GM18526 (cell line): ENCODE results near the gene CNTNAP2.

Experiments
- POLR2A ChIP-seq: IDR thresholded peaks from 3 replicates; pipeline ENCODE4 v1.6.1; 2011; ENCODE audit not compliant: insufficient read length; ENCODE audit errors: extremely low read depth

CNTNAP2 gene

GRCh38 chr7:146875237-146875785 is 758.7 kb downstream of the CNTNAP2 start:
- TF ChIP-seq POLR2A, result no peak

DNA sequence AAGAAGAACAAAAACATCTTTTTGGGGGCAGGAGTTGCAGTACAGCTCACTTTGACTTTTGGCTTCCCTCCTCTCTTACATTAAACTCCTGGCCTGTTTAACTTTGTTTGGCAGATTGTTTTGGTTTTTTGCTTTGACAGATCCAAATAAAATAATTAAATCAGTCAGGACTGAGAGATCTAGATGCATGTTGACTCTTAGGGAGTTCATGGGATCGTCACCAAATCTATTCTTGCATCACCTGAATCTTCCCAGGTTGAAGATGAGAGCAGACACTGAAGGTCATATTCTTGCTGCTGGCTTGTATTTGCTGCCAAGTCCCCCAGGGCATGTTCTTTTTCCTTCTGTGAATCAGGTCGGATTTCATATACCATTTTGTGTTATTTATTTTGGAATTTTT is 759.4 kb downstream of the CNTNAP2 start:
- no peak for TF ChIP-seq POLR2A

- TF ChIP-seq POLR2A, result no peak
These were observed 759.8 kb downstream of the CNTNAP2 start for GRCh38 chr7:146876411-146876810.

DNA sequence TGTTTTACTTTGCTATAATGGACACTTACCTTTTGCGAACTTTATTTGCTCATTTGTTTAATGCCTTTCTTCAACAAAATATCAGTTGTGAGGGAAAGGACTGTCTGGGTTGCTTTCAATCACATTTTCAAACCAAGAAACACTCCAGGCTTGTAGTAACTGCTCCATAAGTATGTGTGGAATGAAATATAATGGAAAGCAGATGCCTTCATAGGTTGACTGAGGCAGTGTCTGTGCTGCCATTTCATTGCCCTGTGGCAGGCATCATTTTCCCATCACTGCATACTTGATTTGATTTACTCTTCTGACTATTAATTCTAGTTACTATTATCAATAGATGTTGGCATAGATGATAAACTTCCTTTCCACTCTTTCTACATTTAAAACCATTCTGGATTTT is 762.3 kb downstream of the CNTNAP2 start:
- no peak for TF ChIP-seq POLR2A

DNA sequence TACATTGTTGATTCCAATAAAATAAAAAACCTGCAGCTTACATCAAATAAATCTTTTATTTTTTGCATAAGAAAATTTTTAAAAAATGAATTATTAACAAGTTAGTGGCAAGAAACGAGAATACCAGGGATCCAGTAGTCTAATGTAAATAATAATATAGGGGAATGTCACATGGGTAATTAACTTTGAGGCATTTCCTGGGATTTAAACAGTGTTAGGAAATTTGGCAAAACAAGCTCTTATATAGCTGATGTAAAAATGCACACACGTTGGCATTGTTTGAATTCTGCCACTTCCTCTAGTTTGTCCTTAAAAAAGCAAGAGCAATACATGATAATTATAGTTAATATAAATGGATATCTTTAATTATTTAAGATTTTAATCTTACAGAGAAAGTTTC is 768.6 kb downstream of the CNTNAP2 start:
- no peak for TF ChIP-seq POLR2A

- no peak for TF ChIP-seq POLR2A
These were observed 773.4 kb downstream of the CNTNAP2 start for GRCh38 chr7:146889806-146890555.

DNA sequence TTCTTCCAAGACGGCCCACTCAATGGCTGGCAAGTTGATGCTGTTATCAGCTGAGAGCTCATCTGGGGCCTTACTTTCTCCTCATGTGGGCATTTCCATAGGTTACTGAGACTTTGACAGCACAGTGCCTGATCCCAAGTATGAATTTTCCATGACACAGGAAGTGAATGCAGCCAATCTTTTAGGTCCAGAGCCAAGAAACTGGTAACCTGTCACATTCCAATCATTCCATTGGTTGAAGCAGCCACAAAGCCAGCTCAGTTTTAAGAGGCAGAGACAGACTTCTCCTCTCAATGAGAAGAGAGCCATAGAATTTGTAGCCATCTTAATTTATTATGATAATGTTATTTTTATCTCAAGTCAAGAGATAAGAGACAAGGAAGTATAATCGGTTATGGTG is 775.5 kb downstream of the CNTNAP2 start:
- TF ChIP-seq POLR2A, result no peak

- TF ChIP-seq POLR2A, result no peak
These were observed 778.3 kb downstream of the CNTNAP2 start for GRCh38 chr7:146894927-146895326.

GRCh38 chr7:146902266-146902665 is 785.7 kb downstream of the CNTNAP2 start:
- no peak for TF ChIP-seq POLR2A

DNA sequence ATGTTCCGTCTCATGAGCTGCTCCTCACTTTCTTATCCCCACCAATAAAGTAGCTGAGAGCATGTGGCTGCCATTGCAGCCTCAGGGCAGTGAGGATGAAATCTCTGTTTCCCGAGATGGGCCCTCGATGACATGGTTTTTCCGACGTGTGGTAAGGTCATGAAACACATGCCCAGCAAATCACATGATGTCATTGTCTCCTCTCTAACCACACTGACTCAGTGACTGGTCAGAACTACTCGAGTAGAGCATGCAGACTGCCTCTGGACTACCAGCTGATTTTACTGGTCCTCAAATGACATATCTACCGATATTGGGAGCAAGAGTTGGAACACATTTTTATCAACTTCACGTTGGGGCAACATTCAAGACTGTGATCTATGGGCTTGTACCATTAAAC is 786.1 kb downstream of the CNTNAP2 start:
- TF ChIP-seq POLR2A, result no peak

GRCh38 chr7:146922782-146923181 is 806.2 kb downstream of the CNTNAP2 start:
- no peak for TF ChIP-seq POLR2A

- no peak for TF ChIP-seq POLR2A
These were observed 810.2 kb downstream of the CNTNAP2 start for GRCh38 chr7:146926841-146927240.

GRCh38 chr7:146937836-146938235 is 821.2 kb downstream of the CNTNAP2 start:
- TF ChIP-seq POLR2A, result no peak

GRCh38 chr7:146943483-146943882 is 826.9 kb downstream of the CNTNAP2 start:
- TF ChIP-seq POLR2A, result no peak

DNA sequence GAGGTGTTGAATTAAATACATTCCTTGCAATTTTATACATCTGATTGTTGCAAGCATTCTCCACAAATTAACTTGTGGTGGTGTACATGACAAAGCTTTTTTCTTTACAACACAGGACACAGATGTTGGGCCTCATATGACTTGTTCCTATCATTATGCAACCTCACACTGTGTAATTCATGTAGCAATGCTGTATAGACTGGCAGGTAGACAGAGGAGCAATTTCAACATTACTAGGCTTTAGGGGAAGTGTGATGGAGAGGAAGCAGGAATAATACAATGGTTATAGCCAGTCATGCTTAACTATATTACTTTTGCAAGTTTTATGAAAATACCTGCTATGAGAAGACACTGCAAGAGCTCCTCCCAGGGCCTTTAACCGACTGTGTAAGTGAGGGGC is 832.1 kb downstream of the CNTNAP2 start:
- no peak for TF ChIP-seq POLR2A

DNA sequence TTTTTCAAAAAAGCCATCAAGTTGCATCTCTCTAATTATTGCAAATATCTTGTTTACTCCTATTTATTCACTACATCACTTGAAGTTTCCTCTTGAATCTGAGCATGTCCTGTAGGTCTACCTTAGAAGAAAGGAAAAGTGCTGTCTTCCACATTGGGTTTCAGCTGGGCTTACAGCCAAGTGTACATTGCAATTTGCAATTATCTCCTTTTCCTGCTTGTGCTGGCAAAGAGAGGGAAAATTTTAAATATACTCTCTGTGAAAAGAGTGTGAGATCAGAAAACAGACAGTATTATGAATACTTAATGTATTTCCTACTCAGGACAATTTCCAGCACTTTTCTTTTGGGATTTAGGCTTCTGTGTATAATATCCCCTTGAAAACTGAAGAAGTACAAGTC is 839.7 kb downstream of the CNTNAP2 start:
- no peak for TF ChIP-seq POLR2A

- no peak for TF ChIP-seq POLR2A
These were observed 840.3 kb downstream of the CNTNAP2 start for GRCh38 chr7:146956853-146957252.

DNA sequence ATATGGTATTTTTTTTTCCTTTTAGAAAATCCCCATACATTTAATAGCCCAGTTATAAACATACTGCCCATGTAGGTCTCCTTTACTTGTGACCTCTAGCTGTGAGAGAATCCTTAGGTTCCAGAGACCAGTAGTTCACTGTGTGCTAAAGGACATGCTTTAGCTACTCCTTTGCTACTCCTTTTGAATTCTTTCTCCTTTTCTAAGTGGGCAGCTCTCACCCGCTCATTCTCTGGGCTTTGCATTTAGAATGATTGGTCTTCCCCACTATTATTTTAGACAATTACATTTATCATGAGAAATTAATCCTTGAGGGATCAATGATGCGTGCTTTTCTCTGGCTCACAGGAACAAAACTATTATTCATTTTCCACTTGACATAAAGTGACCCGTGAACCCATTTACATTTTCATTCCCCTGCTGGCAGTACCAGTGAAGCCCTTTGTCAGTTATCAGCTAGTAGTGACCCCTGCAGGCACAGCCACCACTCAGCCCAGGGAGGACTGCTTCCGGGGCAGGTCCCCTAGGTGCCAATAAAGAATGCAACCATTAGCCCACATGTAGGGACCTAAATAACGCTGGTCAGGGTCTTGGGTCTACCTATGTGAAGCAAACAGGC is 844.3 kb downstream of the CNTNAP2 start:
- no peak for TF ChIP-seq POLR2A
